ENCODE data around the gene ARL4A.
"Not testable (repeated sequence)": the region's sequence is repeated elsewhere in the genome, so short reads cannot be mapped to it uniquely, and the experiment has no call there.

Gene ARL4A

GRCh38 chr7:12645212-12645611, 42.2 kb upstream of the ARL4A start:
- H3K4me2 ChIP-seq (ENCODE audit: low read length); H3K79me2 ChIP-seq (ENCODE audit: control insufficient read depth, insufficient read depth, low read length, poor library complexity); H3K23ac ChIP-seq (ENCODE audit: low read length); H4K12ac ChIP-seq (ENCODE audit: low read depth, low read length); H4K8ac ChIP-seq (ENCODE audit: low read depth, low read length); H2BK120ac ChIP-seq (ENCODE audit: insufficient read depth, low read length, poor library complexity); H3K4me1 ChIP-seq (ENCODE audit: control insufficient read depth in 1 of 2, insufficient read depth in 2 of 2, low read length in 2 of 2); H3K14ac ChIP-seq (ENCODE audit: low read length); H3K9ac ChIP-seq (ENCODE audit: low read length); H4K91ac ChIP-seq (ENCODE audit: low read depth, low read length); DNase-seq; H3K9me3 ChIP-seq (ENCODE audit: insufficient read depth, low read depth, low read length); H3K36me3 ChIP-seq (ENCODE audit: control insufficient read depth in 1 of 2, insufficient read depth in 2 of 2, low read length in 2 of 2); H3K79me1 ChIP-seq (ENCODE audit: low read length); H2AFZ ChIP-seq (ENCODE audit: insufficient read depth, low read length, poor library complexity); H2BK12ac ChIP-seq (ENCODE audit: low read length); H2BK5ac ChIP-seq (ENCODE audit: low read depth, low read length, poor library complexity); H3K4ac ChIP-seq (ENCODE audit: low read depth, low read length); H3K27me3 ChIP-seq (ENCODE audit: insufficient read depth, low read length); H2AK5ac ChIP-seq (ENCODE audit: low read length); H3K27ac ChIP-seq (ENCODE audit: low read depth, low read length); H3K4me3 ChIP-seq (ENCODE audit: low read depth, low read length); H3K18ac ChIP-seq (ENCODE audit: low read length): not testable (repeated sequence)
- WGBS (ENCODE audit: extremely low coverage, insufficient coverage, insufficient read length), result no CpG with 5 or more reads among the region's 6 CpGs

DNA sequence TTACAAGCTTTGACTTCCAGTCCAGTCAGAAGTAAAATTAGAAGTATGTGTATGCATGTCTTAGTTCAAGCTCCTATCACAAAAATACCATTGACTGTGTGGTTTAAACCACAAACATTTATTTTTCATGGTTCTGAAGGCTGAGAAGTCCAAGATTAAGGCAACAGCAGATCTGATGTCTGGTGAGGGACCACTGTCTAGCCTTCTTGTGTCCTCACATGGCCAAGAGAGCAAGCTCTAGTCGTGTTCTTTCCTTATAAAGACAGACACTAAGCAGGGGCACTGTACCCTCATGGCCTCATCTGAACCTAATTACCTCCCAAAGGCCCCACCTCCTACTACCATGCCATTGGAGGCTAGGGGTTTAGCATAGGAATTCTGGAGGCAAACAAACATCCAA, 41.3 kb upstream of the ARL4A start:
- H3K9me3 ChIP-seq (ENCODE audit: insufficient read depth, low read depth, low read length), result no peaks in the 10 kb centered on the region
- H4K8ac ChIP-seq (ENCODE audit: low read depth, low read length), result no peak overlapping the region

DNA sequence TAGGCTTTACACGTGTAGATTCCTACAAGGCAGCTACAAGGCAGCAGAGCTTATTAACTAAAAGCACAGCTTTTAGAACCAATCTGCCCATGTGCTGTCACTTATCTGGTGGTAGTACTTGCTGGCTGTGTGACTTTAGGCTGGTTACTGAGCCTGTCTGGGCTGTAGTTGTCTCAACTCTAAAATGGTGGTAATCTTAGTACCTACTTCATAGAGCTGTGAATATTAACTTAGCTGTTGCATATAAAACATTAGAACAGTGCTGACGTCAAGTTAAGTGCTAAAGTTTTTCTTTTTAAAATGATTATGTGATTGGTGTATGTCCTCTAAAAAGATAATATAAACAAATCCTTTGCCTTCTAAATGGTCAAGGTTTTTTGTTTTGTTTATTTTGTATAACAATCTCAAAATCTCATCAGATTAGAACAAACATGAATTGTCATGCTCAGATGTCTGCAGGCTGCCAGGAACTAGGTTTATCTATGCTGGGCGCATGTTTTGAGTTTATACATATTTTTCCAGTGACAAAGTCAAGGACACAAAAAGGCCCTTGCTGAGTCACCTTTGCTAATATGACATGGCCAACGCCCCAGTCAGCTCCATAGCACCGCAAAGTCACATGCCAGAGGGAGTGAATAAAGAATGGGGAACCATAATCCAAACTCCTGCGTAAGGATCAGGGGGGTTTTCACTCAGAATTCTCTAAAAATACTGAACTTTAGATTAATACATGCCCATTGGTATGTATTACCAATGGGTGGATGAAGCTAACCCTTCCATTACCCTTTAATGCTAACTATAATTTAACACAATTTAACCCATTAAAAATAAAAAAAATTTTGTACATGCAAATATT, 39.8 kb upstream of the ARL4A start:
- H3K79me1 ChIP-seq (ENCODE audit: low read length), result peaks cover 3% of the 10 kb centered on the region
- H3K27me3 ChIP-seq (ENCODE audit: insufficient read depth, low read length), result no peaks in the 10 kb centered on the region
- no CpG with 5 or more reads among the region's 6 CpGs for WGBS (ENCODE audit: extremely low coverage, insufficient coverage, insufficient read length)
- H3K23ac ChIP-seq (ENCODE audit: low read length), result no peak overlapping the region
- peak overlapping the region; percentile 33 for H2BK5ac ChIP-seq (ENCODE audit: low read depth, low read length, poor library complexity)
- peak; percentile 91 to 97 for DNase-seq
- no peak overlapping the region for H2AFZ ChIP-seq (ENCODE audit: insufficient read depth, low read length, poor library complexity)
- H3K27ac ChIP-seq (ENCODE audit: low read depth, low read length), result peak overlapping the region; percentile 6
- H3K4ac ChIP-seq (ENCODE audit: low read depth, low read length), result no peak overlapping the region
- H4K8ac ChIP-seq (ENCODE audit: low read depth, low read length), result no peak overlapping the region
- H4K91ac ChIP-seq (ENCODE audit: low read depth, low read length), result no peak overlapping the region
- H3K4me1 ChIP-seq (ENCODE audit: control insufficient read depth in 1 of 2, insufficient read depth in 2 of 2, low read length in 2 of 2), result peaks cover 0 to 3% of the 10 kb centered on the region in 2 experiments
- H3K36me3 ChIP-seq (ENCODE audit: control insufficient read depth in 1 of 2, insufficient read depth in 2 of 2, low read length in 2 of 2), result no peaks in the 10 kb centered on the region
- no peak overlapping the region for H3K4me3 ChIP-seq (ENCODE audit: low read depth, low read length)
- no peak overlapping the region for H3K14ac ChIP-seq (ENCODE audit: low read length)
- H2BK120ac ChIP-seq (ENCODE audit: insufficient read depth, low read length, poor library complexity), result peak overlapping the region; percentile 38
- H3K18ac ChIP-seq (ENCODE audit: low read length), result no peak overlapping the region
- no peaks in the 10 kb centered on the region for H3K79me2 ChIP-seq (ENCODE audit: control insufficient read depth, insufficient read depth, low read length, poor library complexity)
- H3K4me2 ChIP-seq (ENCODE audit: low read length), result no peak overlapping the region
- H3K9ac ChIP-seq (ENCODE audit: low read length), result peak overlapping the region; percentile 47
- no peak overlapping the region for H4K12ac ChIP-seq (ENCODE audit: low read depth, low read length)
- no peak overlapping the region for H2AK5ac ChIP-seq (ENCODE audit: low read length)
- H3K9me3 ChIP-seq (ENCODE audit: insufficient read depth, low read depth, low read length), result no peaks in the 10 kb centered on the region
- H2BK12ac ChIP-seq (ENCODE audit: low read length), result peak overlapping the region; percentile 79

More for the DNA sequence above, 41.3 kb upstream of the ARL4A start:
- Histone ChIP-seq H3K27me3 (ENCODE audit: insufficient read depth, low read length) (no peaks in the 10 kb centered on the region), H2AK5ac (ENCODE audit: low read length) (no peak overlapping the region), H2BK12ac (ENCODE audit: low read length) (peak overlapping the region; percentile 58), H4K91ac (ENCODE audit: low read depth, low read length) (peak overlapping the region; percentile 31), H2BK120ac (ENCODE audit: insufficient read depth, low read length, poor library complexity) (no peak overlapping the region), H3K36me3 (ENCODE audit: control insufficient read depth in 1 of 2, insufficient read depth in 2 of 2, low read length in 2 of 2) (no peaks in the 10 kb centered on the region), H3K4me1 (ENCODE audit: control insufficient read depth in 1 of 2, insufficient read depth in 2 of 2, low read length in 2 of 2) (peaks cover 0 to 4% of the 10 kb centered on the region in 2 experiments), H2AFZ (ENCODE audit: insufficient read depth, low read length, poor library complexity) (no peak overlapping the region), H3K4me2 (ENCODE audit: low read length) (no peak overlapping the region), H3K23ac (ENCODE audit: low read length) (no peak overlapping the region), H3K14ac (ENCODE audit: low read length) (no peak overlapping the region), H3K4ac (ENCODE audit: low read depth, low read length) (no peak overlapping the region), H3K18ac (ENCODE audit: low read length) (no peak overlapping the region), H4K12ac (ENCODE audit: low read depth, low read length) (no peak overlapping the region), H3K79me1 (ENCODE audit: low read length) (peaks cover 3% of the 10 kb centered on the region), H3K27ac (ENCODE audit: low read depth, low read length) (no peak overlapping the region), H3K79me2 (ENCODE audit: control insufficient read depth, insufficient read depth, low read length, poor library complexity) (no peaks in the 10 kb centered on the region), H2BK5ac (ENCODE audit: low read depth, low read length, poor library complexity) (no peak overlapping the region), H3K9ac (ENCODE audit: low read length) (no peak overlapping the region), H3K4me3 (ENCODE audit: low read depth, low read length) (no peak overlapping the region)
- peak; percentile 42 to 62 for DNase-seq
- WGBS (ENCODE audit: extremely low coverage, insufficient coverage, insufficient read length), result no CpG with 5 or more reads among the region's 1 CpG

- H3K27ac ChIP-seq (ENCODE audit: low read depth, low read length), result no peak overlapping the region
- H2BK12ac ChIP-seq (ENCODE audit: low read length), result no peak overlapping the region
- H3K4me2 ChIP-seq (ENCODE audit: low read length), result no peak overlapping the region
- H3K9ac ChIP-seq (ENCODE audit: low read length), result no peak overlapping the region
- H3K4me1 ChIP-seq (ENCODE audit: control insufficient read depth in 1 of 2, insufficient read depth in 2 of 2, low read length in 2 of 2), result peaks cover 0 to 2% of the 10 kb centered on the region in 2 experiments
- no peaks in the 10 kb centered on the region for H3K79me2 ChIP-seq (ENCODE audit: control insufficient read depth, insufficient read depth, low read length, poor library complexity)
- no peak overlapping the region for H3K4me3 ChIP-seq (ENCODE audit: low read depth, low read length)
- H2AFZ ChIP-seq (ENCODE audit: insufficient read depth, low read length, poor library complexity), result no peak overlapping the region
- H2BK5ac ChIP-seq (ENCODE audit: low read depth, low read length, poor library complexity), result no peak overlapping the region
- H3K14ac ChIP-seq (ENCODE audit: low read length), result no peak overlapping the region
- DNase-seq, result no peak
- no peaks in the 10 kb centered on the region for H3K27me3 ChIP-seq (ENCODE audit: insufficient read depth, low read length)
- H3K4ac ChIP-seq (ENCODE audit: low read depth, low read length), result no peak overlapping the region
- no peak overlapping the region for H4K91ac ChIP-seq (ENCODE audit: low read depth, low read length)
- no peak overlapping the region for H2BK120ac ChIP-seq (ENCODE audit: insufficient read depth, low read length, poor library complexity)
- no peaks in the 10 kb centered on the region for H3K9me3 ChIP-seq (ENCODE audit: insufficient read depth, low read depth, low read length)
- no peak overlapping the region for H4K12ac ChIP-seq (ENCODE audit: low read depth, low read length)
- peaks cover 2% of the 10 kb centered on the region for H3K79me1 ChIP-seq (ENCODE audit: low read length)
- no peaks in the 10 kb centered on the region for H3K36me3 ChIP-seq (ENCODE audit: control insufficient read depth in 1 of 2, insufficient read depth in 2 of 2, low read length in 2 of 2)
- H4K8ac ChIP-seq (ENCODE audit: low read depth, low read length), result no peak overlapping the region
- H3K18ac ChIP-seq (ENCODE audit: low read length), result no peak overlapping the region
- WGBS (ENCODE audit: extremely low coverage, insufficient coverage, insufficient read length), result no CpG with 5 or more reads among the region's 4 CpGs
- no peak overlapping the region for H2AK5ac ChIP-seq (ENCODE audit: low read length)
- no peak overlapping the region for H3K23ac ChIP-seq (ENCODE audit: low read length)
Observed at GRCh38 chr7:12648704-12649261, 38.6 kb upstream of the ARL4A start.
